ENCODE measurements around the gene FGFR3.

- no peak for TF ChIP-seq CTCF (IDR thresholded peaks at IDR 0.05; ENCODE audit: low read depth, low read length)
- TF ChIP-seq, protein P1, sequence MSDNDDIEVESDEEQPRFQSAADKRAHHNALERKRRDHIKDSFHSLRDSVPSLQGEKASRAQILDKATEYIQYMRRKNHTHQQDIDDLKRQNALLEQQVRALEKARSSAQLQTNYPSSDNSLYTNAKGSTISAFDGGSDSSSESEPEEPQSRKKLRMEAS (IDR thresholded peaks at IDR 0.05; ENCODE audit: low read depth, low read length): no peak
- TF ChIP-seq POLR2A (IDR thresholded peaks at IDR 0.05; ENCODE audit: extremely low read depth, insufficient read length): no peak
Measured at GRCh38 chr4:1770791-1771231, 22.3 kb upstream of the FGFR3 start.

All from NB4 (cell line).